Epithelial cell of proximal tubule (primary cell): ENCODE results near the gene TMEM98. TPM values are rescaled to one million over a fixed set of nuclear protein-coding genes. Genes with fewer than 3 reads are reported as not detected.
"Not testable (repeated sequence)": the region's sequence is repeated elsewhere in the genome, so short reads cannot be mapped to it uniquely, and the experiment has no call there.

Source experiments
- DNase-seq: peaks from one replicate; pipeline ENCODE4 v3.0.0-alpha.2; 2011; ENCODE audit warnings: low read depth
- H3K4me3 ChIP-seq: 2 replicates; pipeline ENCODE4 v1.5.1; 2011; ENCODE audit warnings: low read depth, mild to moderate bottlenecking, low read length
- CTCF ChIP-seq: conservative IDR thresholded peaks from 2 replicates; pipeline ENCODE4 v1.5.1; 2012; ENCODE audit warnings: low read depth, mild to moderate bottlenecking, low read length
- total RNA-seq: library from RNA; depleted of rRNA; stranded (reverse); fragments of >200 nt; gene quantifications from 2 replicates; pipeline ENCODE4 v1.2.3, GENCODE V29; 2015

The TMEM98 gene
- total RNA-seq, 1 donor from 2014 or later, result 180 TPM

DNA sequence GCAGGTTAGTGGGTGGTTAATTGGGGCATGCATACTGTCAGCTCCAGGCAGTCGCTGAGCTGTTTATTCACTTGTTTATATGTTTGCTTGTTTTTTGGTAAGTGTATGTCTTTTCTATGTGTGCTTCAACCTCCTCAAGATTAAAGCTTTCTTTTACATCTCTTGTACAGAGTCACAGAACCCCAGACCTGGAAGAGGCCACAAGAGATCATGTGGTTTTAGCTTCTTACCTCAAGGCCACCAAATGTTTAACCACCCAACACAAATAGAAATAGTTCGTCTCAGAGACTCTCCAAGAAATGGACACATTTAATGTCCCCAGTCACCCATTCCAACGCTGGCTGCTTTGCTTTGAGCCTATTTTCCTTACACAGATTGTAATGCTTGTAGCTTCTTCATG lies 11.8 kb upstream of the TMEM98 start:
- H3K4me3 ChIP-seq, result no peak overlapping the region
- DNase-seq, result no peak
- TF ChIP-seq CTCF, result no peak

GRCh38 chr17:32917081-32917480 lies 10.9 kb upstream of the TMEM98 start:
- H3K4me3 ChIP-seq, result no peak overlapping the region
- no peak for TF ChIP-seq CTCF
- no peak for DNase-seq

DNA sequence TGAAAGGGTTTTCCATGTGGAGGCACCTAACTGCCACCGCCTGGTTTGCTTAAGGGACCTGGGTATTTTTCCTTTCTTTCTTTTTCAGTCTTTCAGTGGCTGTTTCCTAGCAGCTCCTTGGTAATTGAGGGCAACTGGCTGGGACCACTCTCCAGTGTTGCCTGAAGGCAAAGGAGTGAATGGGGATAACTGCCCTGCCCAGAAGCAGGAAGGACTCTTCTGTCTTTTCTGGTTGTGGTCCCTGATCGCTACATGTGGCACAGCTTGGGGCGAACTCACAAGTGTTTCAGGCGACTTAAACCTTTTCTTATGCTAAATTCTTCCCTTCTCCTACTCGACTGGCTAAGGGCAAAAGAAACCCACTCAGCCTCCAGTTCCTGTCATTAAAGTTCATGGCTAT lies 10.1 kb upstream of the TMEM98 start:
- TF ChIP-seq CTCF, result no peak
- H3K4me3 ChIP-seq, result no peak overlapping the region
- DNase-seq, result no peak

GRCh38 chr17:32919876-32920275 lies 8.1 kb upstream of the TMEM98 start:
- not testable (repeated sequence) for DNase-seq, H3K4me3 ChIP-seq

- no peak for DNase-seq
- no peak overlapping the region for H3K4me3 ChIP-seq
- TF ChIP-seq CTCF, result no peak
Observed at GRCh38 chr17:32920293-32920692, 7.7 kb upstream of the TMEM98 start.

DNA sequence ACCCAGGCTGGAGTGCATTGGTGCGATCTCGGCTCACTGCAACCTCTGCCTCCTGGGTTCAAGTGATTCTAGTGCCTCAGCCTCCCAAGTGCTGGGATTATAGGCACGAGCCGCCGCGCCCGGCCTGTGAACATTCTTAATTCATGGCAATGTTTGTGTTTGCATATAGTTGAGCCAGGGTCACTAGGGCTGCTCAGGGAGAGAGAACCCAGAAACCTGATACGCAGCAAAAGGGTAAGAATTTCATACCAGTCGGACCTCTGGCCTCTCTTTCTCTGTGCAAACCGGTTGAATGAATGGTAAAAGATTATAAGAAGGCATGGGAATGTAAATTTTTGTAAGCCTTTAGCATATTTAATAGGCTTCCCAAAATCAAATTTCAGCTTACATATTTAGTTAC lies 6.9 kb upstream of the TMEM98 start:
- H3K4me3 ChIP-seq, result no peak overlapping the region
- DNase-seq, result no peak
- no peak for TF ChIP-seq CTCF

DNA sequence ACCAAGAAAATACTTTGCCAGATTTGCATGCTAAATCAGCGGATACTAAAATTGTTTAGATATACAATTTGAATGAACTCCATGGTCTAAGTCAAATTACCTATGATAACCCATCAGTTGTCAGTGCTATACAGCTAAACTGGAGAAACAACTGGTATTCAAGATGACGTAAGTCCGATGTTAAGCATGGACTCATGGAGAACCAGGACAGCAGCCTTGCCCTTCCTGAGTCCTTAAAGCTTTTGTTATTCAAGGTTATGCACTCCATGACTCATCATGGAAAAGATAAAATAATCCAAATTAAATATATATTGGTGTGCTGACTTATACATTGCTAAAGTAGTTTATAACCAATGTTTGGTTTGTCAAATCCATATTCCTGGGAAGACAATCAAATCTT lies 4.0 kb upstream of the TMEM98 start:
- H3K4me3 ChIP-seq, DNase-seq: not testable (repeated sequence)

- no peak overlapping the region for H3K4me3 ChIP-seq
Observed at GRCh38 chr17:32926183-32926582, 1.8 kb upstream of the TMEM98 start.

DNA sequence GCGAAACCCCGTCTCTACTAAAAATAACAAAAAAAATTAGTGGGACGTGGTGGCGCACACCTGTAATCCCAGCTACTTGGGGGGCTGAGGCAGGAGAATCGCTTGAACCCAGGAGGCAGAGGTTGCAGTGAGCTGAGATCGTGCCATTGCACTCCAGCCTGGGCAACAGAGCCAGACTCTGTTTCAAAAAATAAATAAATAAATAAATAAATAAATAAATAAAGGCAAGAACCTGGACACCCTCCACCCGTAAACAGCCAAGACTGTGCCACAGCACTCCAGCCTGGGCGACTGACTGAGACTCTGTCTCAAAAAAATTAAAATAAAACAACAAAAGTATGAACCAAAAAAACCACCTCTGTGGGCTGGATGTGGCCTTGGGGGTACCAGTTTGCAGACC lies 1.2 kb upstream of the TMEM98 start:
- not testable (repeated sequence) for H3K4me3 ChIP-seq, DNase-seq

More at GRCh38 chr17:32926183-32926582, 1.8 kb upstream of the TMEM98 start:
- DNase-seq, result no peak
- TF ChIP-seq CTCF, result no peak
